ENCODE measurements around the gene FCGR3B.
"Not testable (repeated sequence)": the region's sequence is repeated elsewhere in the genome, so short reads cannot be mapped to it uniquely, and the experiment has no call there.

- TF ChIP-seq CTCF, EP300 (IDR thresholded peaks at IDR 0.05): not testable (repeated sequence)
Observed at GRCh38 chr1:161588596-161588995, 42.4 kb downstream of the FCGR3B start.

Data from ovary (tissue), 3 donors.